DOHH2 (cell line): ENCODE data around the gene FAM20C.

ENCODE experiments used
- H3F3A ChIP-seq: fragments of 200-600 bp; sonication (generic), shearing (Covaris generic); 2 replicates; pipeline ENCODE4 v1.6.0; 2016; ENCODE audit warnings: antibody characterized with exemption, mild to moderate bottlenecking; ENCODE audit not compliant: control insufficient read depth, insufficient read depth
- H3K27ac ChIP-seq: fragments of 200-600 bp; sonication (generic); 2 replicates; pipeline ENCODE4 v1.5.1; 2014; ENCODE audit warnings: low read depth, mild to moderate bottlenecking, low read length, moderate library complexity
- H3K27me3 ChIP-seq: fragments of 200-600 bp; sonication (generic); 2 replicates; pipeline ENCODE4 v1.6.1; 2014; ENCODE audit warnings: mild to moderate bottlenecking, low read length, mixed read lengths; ENCODE audit not compliant: control insufficient read depth
- H3K36me3 ChIP-seq: fragments of 200-600 bp; sonication (generic); 2 replicates; pipeline ENCODE4 v1.6.1; 2014; ENCODE audit warnings: mild to moderate bottlenecking, low read length, moderate library complexity, mixed read lengths; ENCODE audit not compliant: control insufficient read depth
- H3K4me1 ChIP-seq: fragments of 200-600 bp; sonication (generic); 2 replicates; pipeline ENCODE4 v1.6.1; 2014; ENCODE audit warnings: mild to moderate bottlenecking, low read length, mixed read lengths; ENCODE audit not compliant: control insufficient read depth
- H3K4me2 ChIP-seq: fragments of 200-600 bp; sonication (generic); 2 replicates; pipeline ENCODE4 v1.6.0; 2014; ENCODE audit warnings: mild to moderate bottlenecking, low read length, moderate library complexity
- H3K4me3 ChIP-seq: fragments of 200-600 bp; sonication (generic); 2 replicates; pipeline ENCODE4 v1.5.1; 2014; ENCODE audit warnings: mild to moderate bottlenecking, low read length, mixed read lengths
- H3K79me2 ChIP-seq: fragments of 200-600 bp; sonication (generic); 2 replicates; pipeline ENCODE4 v1.6.1; 2014; ENCODE audit warnings: mild to moderate bottlenecking, low read length, mixed read lengths; ENCODE audit not compliant: control insufficient read depth
- H3K9me2 ChIP-seq: fragments of 200-600 bp; sonication (generic); replicated peaks from 2 replicates; pipeline ENCODE4 v1.6.1; 2014; ENCODE audit warnings: mild to moderate bottlenecking, low read length, mixed read lengths; ENCODE audit not compliant: control insufficient read depth
- H3K9me3 ChIP-seq: fragments of 200-600 bp; sonication (generic); 2 replicates; pipeline ENCODE4 v1.6.1; 2014; ENCODE audit warnings: antibody characterized with exemption, low read length, mixed read lengths; ENCODE audit not compliant: control insufficient read depth, insufficient read depth
- H4K20me1 ChIP-seq: fragments of 200-600 bp; sonication (generic); 2 replicates; pipeline ENCODE4 v1.6.0; 2014; ENCODE audit warnings: low read depth, mild to moderate bottlenecking, antibody characterized with exemption, low read length, moderate library complexity; ENCODE audit not compliant: control insufficient read depth, insufficient read depth
- CTCF ChIP-seq: fragments of 200-600 bp; sonication (generic); IDR thresholded peaks from one replicate; pipeline ENCODE4 v1.5.1; 2014; ENCODE audit warnings: antibody characterized with exemption, mild to moderate bottlenecking, low read depth, low read length; ENCODE audit not compliant: poor library complexity, severe bottlenecking
- EZH2phosphoT487 ChIP-seq: fragments of 200-600 bp; sonication (generic); IDR thresholded peaks from 2 replicates; pipeline ENCODE4 v1.6.1; 2017; ENCODE audit warnings: borderline replicate concordance, mild to moderate bottlenecking, antibody characterized with exemption, low read length, moderate library complexity, mixed read lengths

Gene FAM20C

DNA sequence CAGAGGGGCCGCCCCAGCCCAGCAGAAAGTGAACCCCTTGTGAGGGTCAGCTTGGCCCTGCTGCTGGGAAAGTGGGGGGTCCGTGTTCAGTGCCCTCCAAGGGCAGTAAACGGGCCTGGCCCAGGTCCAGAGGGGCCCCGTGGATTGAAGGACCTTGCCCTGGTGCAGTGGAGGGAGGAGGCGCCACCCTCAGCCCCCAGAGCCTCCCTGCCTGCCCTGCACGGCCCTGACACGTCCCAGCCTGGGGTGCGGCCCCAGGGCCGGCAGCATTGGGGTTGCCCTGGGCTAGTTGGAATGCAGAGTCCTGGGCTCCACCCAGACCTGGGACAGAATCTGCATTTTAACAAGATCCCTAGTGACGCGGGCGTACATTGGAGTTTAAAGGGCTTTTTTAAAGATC is 54.8 kb downstream of the FAM20C start:
- no peaks in the 10 kb centered on the region for H3K79me2 ChIP-seq
- H3K4me3 ChIP-seq = no peak overlapping the region
- TF ChIP-seq CTCF = no peak
- no peak for TF ChIP-seq EZH2phosphoT487
- no peaks in the 10 kb centered on the region for H4K20me1 ChIP-seq
- no peaks in the 10 kb centered on the region for H3K36me3 ChIP-seq
- no peak overlapping the region for H3K4me2 ChIP-seq
- no peaks in the 10 kb centered on the region for H3K4me1 ChIP-seq
- H3K9me3 ChIP-seq = peaks cover 66% of the 10 kb centered on the region
- H3K9me2 ChIP-seq = no peaks in the 10 kb centered on the region
- H3K27ac ChIP-seq = no peak overlapping the region
- H3F3A ChIP-seq = no peaks in the 10 kb centered on the region
- H3K27me3 ChIP-seq = no peaks in the 10 kb centered on the region

DNA sequence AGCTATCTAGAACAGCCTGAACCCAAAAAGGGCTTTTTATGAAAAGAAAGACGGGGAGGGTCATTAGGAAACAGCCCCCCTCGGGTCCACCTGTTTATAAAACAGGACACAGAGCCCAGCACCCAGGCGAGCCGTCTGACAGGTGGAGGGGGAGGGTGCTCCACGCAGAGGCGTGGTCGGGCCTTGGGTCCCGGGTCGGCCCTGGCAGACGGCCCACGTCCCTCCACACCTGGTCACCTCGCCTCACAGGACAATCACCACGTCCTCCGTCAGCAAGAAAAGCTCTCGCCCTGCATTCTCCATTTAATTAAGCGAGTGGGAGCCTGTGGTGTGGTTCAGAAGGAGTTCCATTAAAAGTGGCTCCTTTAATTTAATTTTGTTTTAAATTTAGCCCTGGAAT is 55.3 kb downstream of the FAM20C start:
- TF ChIP-seq EZH2phosphoT487 (no peak), CTCF (no peak)
- no peaks in the 10 kb centered on the region for H3K27me3 ChIP-seq
- H3K9me2 ChIP-seq = no peaks in the 10 kb centered on the region
- no peaks in the 10 kb centered on the region for H3K4me1 ChIP-seq
- peaks cover 66% of the 10 kb centered on the region for H3K9me3 ChIP-seq
- H3F3A ChIP-seq = no peaks in the 10 kb centered on the region
- H3K27ac ChIP-seq = no peak overlapping the region
- no peak overlapping the region for H3K4me3 ChIP-seq
- no peaks in the 10 kb centered on the region for H3K79me2 ChIP-seq
- no peak overlapping the region for H3K4me2 ChIP-seq
- H3K36me3 ChIP-seq = no peaks in the 10 kb centered on the region
- H4K20me1 ChIP-seq = no peaks in the 10 kb centered on the region

GRCh38 chr7:248732-249435 is 56.5 kb downstream of the FAM20C start:
- H3F3A ChIP-seq = no peaks in the 10 kb centered on the region
- peaks cover 74% of the 10 kb centered on the region for H3K9me3 ChIP-seq
- H3K27ac ChIP-seq = no peak overlapping the region
- H3K36me3 ChIP-seq = no peaks in the 10 kb centered on the region
- H4K20me1 ChIP-seq = no peaks in the 10 kb centered on the region
- H3K27me3 ChIP-seq = no peaks in the 10 kb centered on the region
- no peak overlapping the region for H3K4me3 ChIP-seq
- TF ChIP-seq CTCF = no peak
- no peak for TF ChIP-seq EZH2phosphoT487
- H3K4me2 ChIP-seq = no peak overlapping the region
- no peaks in the 10 kb centered on the region for H3K79me2 ChIP-seq
- no peaks in the 10 kb centered on the region for H3K4me1 ChIP-seq
- H3K9me2 ChIP-seq = no peaks in the 10 kb centered on the region
